ENCODE data around the gene IL4I1. TPM values are rescaled to one million over a fixed set of nuclear protein-coding genes. Genes with fewer than 3 reads are reported as not detected.
A peak's percentile ranks its signal among the peaks of the same experiment; 100 is the strongest.

IL4I1 gene
- total RNA-seq, 1 donor from 2014 or later = 25.5 TPM

GRCh38 chr19:49855676-49856573 lies 40.8 kb downstream of the IL4I1 start:
- Mint-ChIP-seq H3K4me1 (peaks cover 27% of the 10 kb centered on the region), H3K4me3 (no peak overlapping the region), H3K27me3 (no peaks in the 10 kb centered on the region), H3K36me3 (ENCODE audit: low read depth) (peaks cover 49% of the 10 kb centered on the region), H3K9me3 (no peaks in the 10 kb centered on the region), H3K27ac (peak overlapping the region; percentile 18)
- intact Hi-C loops (cut with micrococcal nuclease) = no loop called here
- ATAC-seq (ENCODE audit: low read depth) = no peak
- no peak for TF ChIP-seq CTCF (IDR thresholded peaks at IDR 0.05)
- CTCF ChIA-PET = no interaction called here
- POLR2A ChIA-PET = interaction anchor here (1.1 to 2.2 kb wide), 2 partner anchors 13 to 74 kb away, joined by 3 to 9 read pairs; no protein-coding TSS in a partner anchor
- no peak for DNase-seq

GRCh38 chr19:49855277-49855675 lies 41.4 kb downstream of the IL4I1 start:
- CTCF ChIA-PET = no interaction called here
- POLR2A ChIA-PET = interaction anchor here (1.1 to 2.2 kb wide), 2 partner anchors 14 to 75 kb away, joined by 3 to 9 read pairs; no protein-coding TSS in a partner anchor
- peaks cover 44% of the 10 kb centered on the region for H3K36me3 Mint-ChIP-seq (ENCODE audit: low read depth)
- DNase-seq (no peak), ATAC-seq (ENCODE audit: low read depth) (no peak)
- H3K4me3 Mint-ChIP-seq = no peak overlapping the region
- intact Hi-C loops (cut with micrococcal nuclease) = no loop called here
- H3K27me3 Mint-ChIP-seq = no peaks in the 10 kb centered on the region
- no peak for TF ChIP-seq CTCF (IDR thresholded peaks at IDR 0.05)
- no peaks in the 10 kb centered on the region for H3K9me3 Mint-ChIP-seq
- peaks cover 29% of the 10 kb centered on the region for H3K4me1 Mint-ChIP-seq
- H3K27ac Mint-ChIP-seq = peak overlapping the region; percentile 46

DNA sequence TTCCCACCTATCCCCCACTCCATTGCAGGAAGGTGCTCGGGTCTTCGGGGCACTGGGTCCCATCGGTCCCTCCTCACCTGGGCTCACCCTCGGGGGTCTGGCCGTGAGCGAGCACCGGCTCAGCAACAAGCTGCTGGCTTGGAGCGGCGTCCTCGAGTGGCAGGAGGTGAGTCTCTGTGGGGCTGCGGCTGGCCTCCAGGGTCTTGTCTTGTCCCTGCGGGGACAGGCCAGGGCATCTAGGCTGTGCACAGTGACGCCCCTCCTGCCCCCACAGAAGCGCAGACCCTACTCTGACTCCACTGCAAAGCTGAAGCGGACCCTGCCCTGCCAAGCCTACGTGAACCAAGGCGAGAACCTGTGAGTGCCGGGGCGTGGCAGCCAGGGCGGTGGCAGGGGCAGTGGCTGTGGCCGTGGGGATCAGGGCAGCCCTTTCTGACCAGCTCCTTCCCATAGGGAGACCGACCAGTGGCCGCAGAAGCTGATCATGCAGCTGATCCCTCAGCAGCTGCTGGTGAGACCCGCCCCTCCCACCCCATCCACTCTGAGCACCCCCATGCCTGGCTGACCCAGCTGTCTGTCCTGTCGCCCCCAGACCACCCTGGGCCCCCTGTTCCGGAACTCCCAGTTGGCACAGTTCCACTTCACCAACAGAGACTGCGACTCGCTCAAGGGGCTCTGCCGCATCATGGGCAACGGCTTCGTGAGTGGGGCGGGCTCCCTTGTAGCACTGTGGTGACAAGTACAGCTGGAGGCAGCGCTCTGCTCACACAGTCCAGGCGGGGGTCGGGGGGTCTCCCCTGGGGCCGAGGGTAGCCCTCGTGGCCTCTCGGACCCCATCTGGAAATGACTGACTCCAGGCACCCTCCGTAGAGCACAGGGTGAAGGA lies 42.1 kb downstream of the IL4I1 start:
- Mint-ChIP-seq H3K4me3 (no peak overlapping the region), H3K9me3 (no peaks in the 10 kb centered on the region), H3K27ac (no peak overlapping the region), H3K4me1 (peaks cover 36% of the 10 kb centered on the region), H3K27me3 (no peaks in the 10 kb centered on the region), H3K36me3 (ENCODE audit: low read depth) (peaks cover 39% of the 10 kb centered on the region)
- ChIA-PET POLR2A (interaction anchor here (0.5 to 2.2 kb wide), 7 partner anchors 9 to 75 kb away, joined by 3 to 9 read pairs (median 5); partner anchors contain the start of genes AKT1S1, FUZ, PNKP and TBC1D17), CTCF (no interaction called here)
- TF ChIP-seq CTCF (IDR thresholded peaks at IDR 0.05) = no peak
- intact Hi-C loops (cut with micrococcal nuclease) = no loop called here
- DNase-seq (no peak), ATAC-seq (ENCODE audit: low read depth) (no peak)

DNA sequence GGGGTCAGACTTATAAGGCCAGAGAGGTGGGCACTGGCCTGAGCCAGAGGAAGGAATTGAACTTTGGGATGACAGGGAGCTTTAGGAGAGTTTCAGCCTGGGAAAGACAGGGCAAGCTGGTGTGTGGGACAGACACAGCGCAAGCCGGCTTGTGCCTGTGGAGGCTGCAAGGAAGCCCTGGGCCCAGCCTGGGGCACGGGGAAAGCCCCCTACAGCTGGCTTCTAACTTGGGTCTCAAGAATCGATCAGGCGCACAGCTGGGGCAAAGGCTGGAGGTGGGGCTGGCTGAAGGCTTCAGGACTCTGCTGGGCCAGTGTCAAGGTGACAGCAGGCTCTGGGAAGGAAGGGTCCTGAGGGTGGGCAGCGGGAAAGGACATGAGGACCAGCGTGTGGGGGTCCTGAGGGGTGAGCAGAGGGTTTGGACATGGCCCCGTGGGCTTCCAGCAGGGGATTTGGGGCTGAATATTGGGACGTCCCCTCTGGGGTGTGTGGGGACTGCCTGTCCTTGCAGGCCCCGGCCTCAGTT lies 42.8 kb downstream of the IL4I1 start:
- ChIA-PET POLR2A (interaction anchor here (0.5 to 2.2 kb wide), 9 partner anchors 8 to 240 kb away, joined by 3 to 9 read pairs (median 5); partner anchors contain the start of genes AKT1S1, FUZ, PNKP and TBC1D17), CTCF (no interaction called here)
- Mint-ChIP-seq H3K4me3 (peak overlapping the region; percentile 24), H3K4me1 (peaks cover 40% of the 10 kb centered on the region), H3K36me3 (ENCODE audit: low read depth) (peaks cover 35% of the 10 kb centered on the region), H3K27ac (peak overlapping the region; percentile 43), H3K27me3 (no peaks in the 10 kb centered on the region), H3K9me3 (peaks cover 2% of the 10 kb centered on the region)
- TF ChIP-seq CTCF (IDR thresholded peaks at IDR 0.05) = no peak
- intact Hi-C loops (cut with micrococcal nuclease) = no loop called here
- ATAC-seq (ENCODE audit: low read depth) = no peak
- DNase-seq = no peak
